Memory B cell (primary cell): Measurements from ENCODE around the gene CD80.

Experiments
- ATAC-seq: fragments of 150-1000 bp; cut with Tn5 transposase; 2 replicates; pipeline ENCODE4 v1.10.0; 2021; ENCODE audit warnings: low read depth, mild to moderate bottlenecking, moderate library complexity
- DNase-seq, 2 donors: peaks; one replicate each; pipeline ENCODE4 v3.0.0; 2022; ENCODE audit warnings: low spot score in 2 of 2
- H3K27ac Mint-ChIP-seq: one replicate; pipeline ENCODE4 v1.8.0; 2022; ENCODE audit warnings: mild to moderate bottlenecking, moderate library complexity, mixed read lengths
- H3K27me3 Mint-ChIP-seq: one replicate; pipeline ENCODE4 v1.8.0; 2022; ENCODE audit warnings: mixed read lengths
- H3K36me3 Mint-ChIP-seq: one replicate; pipeline ENCODE4 v1.8.0; 2022; ENCODE audit warnings: mild to moderate bottlenecking, mixed read lengths
- H3K4me1 Mint-ChIP-seq: one replicate; pipeline ENCODE4 v1.8.0; 2022; ENCODE audit warnings: mixed read lengths
- H3K4me3 Mint-ChIP-seq: one replicate; pipeline ENCODE4 v1.8.0; 2022; ENCODE audit warnings: mild to moderate bottlenecking, moderate library complexity, mixed read lengths
- H3K9me3 Mint-ChIP-seq: one replicate; pipeline ENCODE4 v1.8.0; 2022; ENCODE audit warnings: mixed read lengths

Gene CD80

GRCh38 chr3:119548341-119548740, 11.1 kb downstream of the CD80 start:
- peaks cover 51% of the 10 kb centered on the region for H3K4me1 Mint-ChIP-seq
- H3K9me3 Mint-ChIP-seq: no peaks in the 10 kb centered on the region
- peak overlapping the region; percentile 47 for H3K27ac Mint-ChIP-seq
- peaks cover 4% of the 10 kb centered on the region for H3K36me3 Mint-ChIP-seq
- DNase-seq: no peak
- no peak overlapping the region for H3K4me3 Mint-ChIP-seq
- no peak for ATAC-seq
- H3K27me3 Mint-ChIP-seq: no peaks in the 10 kb centered on the region

- Mint-ChIP-seq H3K9me3 (no peaks in the 10 kb centered on the region), H3K4me1 (peaks cover 52% of the 10 kb centered on the region), H3K27ac (peak overlapping the region; percentile 18), H3K4me3 (no peak overlapping the region), H3K36me3 (peaks cover 8% of the 10 kb centered on the region), H3K27me3 (no peaks in the 10 kb centered on the region)
- ATAC-seq (no peak), DNase-seq (no peak)
Observed at GRCh38 chr3:119547227-119547626, 12.2 kb downstream of the CD80 start.

- H3K27ac Mint-ChIP-seq: no peak overlapping the region
- peaks cover 51% of the 10 kb centered on the region for H3K4me1 Mint-ChIP-seq
- no peaks in the 10 kb centered on the region for H3K27me3 Mint-ChIP-seq
- no peaks in the 10 kb centered on the region for H3K9me3 Mint-ChIP-seq
- peaks cover 14% of the 10 kb centered on the region for H3K36me3 Mint-ChIP-seq
- no peak for ATAC-seq
- no peak overlapping the region for H3K4me3 Mint-ChIP-seq
- no peak for DNase-seq
Observed at GRCh38 chr3:119543147-119543546, 16.3 kb downstream of the CD80 start.

GRCh38 chr3:119542168-119542767, 17.1 kb downstream of the CD80 start:
- peaks cover 15% of the 10 kb centered on the region for H3K36me3 Mint-ChIP-seq
- H3K27me3 Mint-ChIP-seq: no peaks in the 10 kb centered on the region
- peaks cover 51% of the 10 kb centered on the region for H3K4me1 Mint-ChIP-seq
- H3K27ac Mint-ChIP-seq: peak overlapping the region; percentile 72
- ATAC-seq (no peak), DNase-seq (no peak)
- no peaks in the 10 kb centered on the region for H3K9me3 Mint-ChIP-seq
- no peak overlapping the region for H3K4me3 Mint-ChIP-seq

GRCh38 chr3:119541547-119541946, 17.9 kb downstream of the CD80 start:
- no peak for DNase-seq
- no peaks in the 10 kb centered on the region for H3K9me3 Mint-ChIP-seq
- H3K27ac Mint-ChIP-seq: peak overlapping the region; percentile 72
- peaks cover 19% of the 10 kb centered on the region for H3K36me3 Mint-ChIP-seq
- ATAC-seq: no peak
- peaks cover 47% of the 10 kb centered on the region for H3K4me1 Mint-ChIP-seq
- no peaks in the 10 kb centered on the region for H3K27me3 Mint-ChIP-seq
- no peak overlapping the region for H3K4me3 Mint-ChIP-seq

- H3K27me3 Mint-ChIP-seq: no peaks in the 10 kb centered on the region
- peak overlapping the region; percentile 86 for H3K27ac Mint-ChIP-seq
- peaks cover 34% of the 10 kb centered on the region for H3K4me1 Mint-ChIP-seq
- H3K36me3 Mint-ChIP-seq: peaks cover 17% of the 10 kb centered on the region
- peak overlapping the region; percentile 2 for H3K4me3 Mint-ChIP-seq
- ATAC-seq: peak; percentile 88
- no peak for DNase-seq
- H3K9me3 Mint-ChIP-seq: no peaks in the 10 kb centered on the region
Observed at GRCh38 chr3:119538772-119539171, 20.6 kb downstream of the CD80 start.

GRCh38 chr3:119536757-119537156, 22.7 kb downstream of the CD80 start:
- Mint-ChIP-seq H3K27ac (peak overlapping the region; percentile 62), H3K27me3 (no peaks in the 10 kb centered on the region), H3K4me1 (peaks cover 25% of the 10 kb centered on the region), H3K4me3 (no peak overlapping the region), H3K36me3 (peaks cover 21% of the 10 kb centered on the region), H3K9me3 (no peaks in the 10 kb centered on the region)
- DNase-seq: no peak
- ATAC-seq: no peak

- Mint-ChIP-seq H3K4me1 (peaks cover 22% of the 10 kb centered on the region), H3K9me3 (no peaks in the 10 kb centered on the region), H3K36me3 (peaks cover 22% of the 10 kb centered on the region), H3K4me3 (no peak overlapping the region), H3K27ac (peak overlapping the region; percentile 63), H3K27me3 (no peaks in the 10 kb centered on the region)
- ATAC-seq (no peak), DNase-seq (no peak)
Observed at GRCh38 chr3:119534296-119534695, 25.1 kb downstream of the CD80 start.

GRCh38 chr3:119531151-119531550, 28.3 kb downstream of the CD80 start:
- no peak for ATAC-seq
- no peaks in the 10 kb centered on the region for H3K27me3 Mint-ChIP-seq
- H3K4me3 Mint-ChIP-seq: no peak overlapping the region
- no peak for DNase-seq
- no peaks in the 10 kb centered on the region for H3K9me3 Mint-ChIP-seq
- H3K27ac Mint-ChIP-seq: peak overlapping the region; percentile 12
- H3K4me1 Mint-ChIP-seq: peaks cover 8% of the 10 kb centered on the region
- H3K36me3 Mint-ChIP-seq: peaks cover 20% of the 10 kb centered on the region

- H3K27me3 Mint-ChIP-seq: no peaks in the 10 kb centered on the region
- H3K4me1 Mint-ChIP-seq: peaks cover 8% of the 10 kb centered on the region
- peak overlapping the region; percentile 14 for H3K27ac Mint-ChIP-seq
- H3K4me3 Mint-ChIP-seq: no peak overlapping the region
- DNase-seq: no peak
- H3K36me3 Mint-ChIP-seq: peaks cover 23% of the 10 kb centered on the region
- no peaks in the 10 kb centered on the region for H3K9me3 Mint-ChIP-seq
- ATAC-seq: no peak
Observed at GRCh38 chr3:119530456-119530855, 29.0 kb downstream of the CD80 start.

GRCh38 chr3:119529883-119530282, 29.5 kb downstream of the CD80 start:
- DNase-seq (no peak), ATAC-seq (no peak)
- H3K4me1 Mint-ChIP-seq: peaks cover 8% of the 10 kb centered on the region
- peak overlapping the region; percentile 14 for H3K27ac Mint-ChIP-seq
- H3K36me3 Mint-ChIP-seq: peaks cover 21% of the 10 kb centered on the region
- H3K9me3 Mint-ChIP-seq: no peaks in the 10 kb centered on the region
- no peak overlapping the region for H3K4me3 Mint-ChIP-seq
- no peaks in the 10 kb centered on the region for H3K27me3 Mint-ChIP-seq

- H3K27me3 Mint-ChIP-seq: no peaks in the 10 kb centered on the region
- H3K36me3 Mint-ChIP-seq: peaks cover 27% of the 10 kb centered on the region
Observed at GRCh38 chr3:119527714-119528113, 31.7 kb downstream of the CD80 start.

GRCh38 chr3:119524931-119525662, 34.3 kb downstream of the CD80 start:
- Mint-ChIP-seq H3K4me1 (peaks cover 2% of the 10 kb centered on the region), H3K36me3 (peaks cover 38% of the 10 kb centered on the region), H3K4me3 (no peak overlapping the region), H3K27ac (peak overlapping the region; percentile 72), H3K27me3 (no peaks in the 10 kb centered on the region), H3K9me3 (no peaks in the 10 kb centered on the region)
- DNase-seq: no peak
- ATAC-seq: peak; percentile 56

More at GRCh38 chr3:119527714-119528113, 31.7 kb downstream of the CD80 start:
- Mint-ChIP-seq H3K4me1 (peaks cover 8% of the 10 kb centered on the region), H3K27ac (peak overlapping the region; percentile 56), H3K4me3 (no peak overlapping the region), H3K9me3 (no peaks in the 10 kb centered on the region)
- no peak for DNase-seq
- ATAC-seq: no peak

- no peak for ATAC-seq
- no peak for DNase-seq
- H3K27ac Mint-ChIP-seq: no peak overlapping the region
Observed at GRCh38 chr3:119518026-119518425, 41.4 kb downstream of the CD80 start.

GRCh38 chr3:119517112-119517511, 42.3 kb downstream of the CD80 start:
- H3K36me3 Mint-ChIP-seq: peaks cover 52% of the 10 kb centered on the region
- ATAC-seq (no peak), DNase-seq (no peak)
- H3K9me3 Mint-ChIP-seq: peaks cover 3% of the 10 kb centered on the region
- H3K4me1 Mint-ChIP-seq: peaks cover 4% of the 10 kb centered on the region
- peak overlapping the region; percentile 35 for H3K27ac Mint-ChIP-seq
- H3K27me3 Mint-ChIP-seq: no peaks in the 10 kb centered on the region
- no peak overlapping the region for H3K4me3 Mint-ChIP-seq

More at GRCh38 chr3:119518026-119518425, 41.4 kb downstream of the CD80 start:
- H3K36me3 Mint-ChIP-seq: peaks cover 56% of the 10 kb centered on the region
- H3K27me3 Mint-ChIP-seq: no peaks in the 10 kb centered on the region
- no peak overlapping the region for H3K4me3 Mint-ChIP-seq
- H3K4me1 Mint-ChIP-seq: peaks cover 5% of the 10 kb centered on the region
- peaks cover 3% of the 10 kb centered on the region for H3K9me3 Mint-ChIP-seq
